Measurements from ENCODE around the gene WDR49. TPM values are rescaled to one million over a fixed set of nuclear protein-coding genes. Genes with fewer than 3 reads are reported as not detected.

The WDR49 gene
- 0.26 and 0.65 TPM in 2 replicates for total RNA-seq

DNA sequence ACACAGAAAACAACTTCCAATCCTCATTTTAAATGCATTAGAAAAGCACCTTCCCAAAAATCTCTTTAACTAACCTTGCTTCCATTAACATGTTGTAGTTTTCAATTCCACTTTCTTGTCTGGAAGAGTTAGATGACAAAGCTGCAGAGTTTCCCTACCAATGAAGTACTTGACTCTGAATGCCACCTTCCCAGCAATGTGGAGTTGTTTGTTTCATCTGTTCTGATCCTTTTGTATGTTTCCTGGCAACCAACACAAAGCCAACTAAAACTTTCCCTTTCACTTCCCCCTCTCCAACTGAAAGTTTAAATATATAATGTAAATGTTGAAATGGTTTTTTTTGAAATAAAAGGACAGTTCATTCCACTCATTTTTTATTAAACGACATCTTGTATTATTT, at the start of gene WDR49:
WDR49 (minus strand) TSS at position 183 of the 400 bp plus-strand sequence. CDS start 517 bp downstream, outside the sequence.

DNA sequence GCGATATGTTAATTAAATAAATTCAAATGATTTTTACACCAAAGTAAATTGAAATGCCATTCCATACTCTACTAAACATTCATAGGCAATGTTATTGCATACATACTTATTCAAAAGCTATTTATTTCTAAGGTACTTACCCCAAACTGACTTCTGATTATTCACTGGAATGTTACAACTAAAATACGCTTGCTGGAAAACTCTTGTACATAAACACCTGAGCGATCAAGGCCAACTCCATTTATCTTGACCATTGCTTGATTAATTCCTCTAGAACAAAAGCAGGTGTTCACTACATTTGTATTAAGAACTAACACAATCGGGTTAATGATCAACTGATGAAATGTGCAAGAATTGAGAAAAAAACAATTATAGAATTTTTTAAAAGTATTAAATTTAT, 179.9 kb downstream of the WDR49 start, which contains the start of gene SERPINI2:
SERPINI2 (minus strand) TSS at position 180 of the 400 bp plus-strand sequence. CDS start 2,208 bp downstream, outside the sequence.

Small RNAs within 50 kb of the gene (small RNA-seq; reads per million reads assigned to genes)
- gene HMGN1P8, result not detected

Other genes with a start within 250 kb of the WDR49 start
- gene SERPINI2, start 179.9 kb downstream of the WDR49 start, total RNA-seq, result not detected in 2 replicates
- 66.2 and 66.4 TPM in 2 replicates for gene PDCD10, start 81.0 kb upstream of the WDR49 start, total RNA-seq
- 10.3 and 11.1 TPM in 2 replicates for gene SERPINI1, start 81.8 kb upstream of the WDR49 start, total RNA-seq